ENCODE results near the gene HTRA2.
A peak's percentile ranks its signal among the peaks of the same experiment; 100 is the strongest.
"Not testable (repeated sequence)": the region's sequence is repeated elsewhere in the genome, so short reads cannot be mapped to it uniquely, and the experiment has no call there.

The HTRA2 gene

GRCh38 chr2:74542978-74543377, 13.2 kb downstream of the HTRA2 start:
- DNase-seq = no peak

GRCh38 chr2:74544634-74545033, 14.9 kb downstream of the HTRA2 start:
- no peak for DNase-seq

- no peak for DNase-seq
Measured at GRCh38 chr2:74546004-74546403, 16.3 kb downstream of the HTRA2 start.

DNA sequence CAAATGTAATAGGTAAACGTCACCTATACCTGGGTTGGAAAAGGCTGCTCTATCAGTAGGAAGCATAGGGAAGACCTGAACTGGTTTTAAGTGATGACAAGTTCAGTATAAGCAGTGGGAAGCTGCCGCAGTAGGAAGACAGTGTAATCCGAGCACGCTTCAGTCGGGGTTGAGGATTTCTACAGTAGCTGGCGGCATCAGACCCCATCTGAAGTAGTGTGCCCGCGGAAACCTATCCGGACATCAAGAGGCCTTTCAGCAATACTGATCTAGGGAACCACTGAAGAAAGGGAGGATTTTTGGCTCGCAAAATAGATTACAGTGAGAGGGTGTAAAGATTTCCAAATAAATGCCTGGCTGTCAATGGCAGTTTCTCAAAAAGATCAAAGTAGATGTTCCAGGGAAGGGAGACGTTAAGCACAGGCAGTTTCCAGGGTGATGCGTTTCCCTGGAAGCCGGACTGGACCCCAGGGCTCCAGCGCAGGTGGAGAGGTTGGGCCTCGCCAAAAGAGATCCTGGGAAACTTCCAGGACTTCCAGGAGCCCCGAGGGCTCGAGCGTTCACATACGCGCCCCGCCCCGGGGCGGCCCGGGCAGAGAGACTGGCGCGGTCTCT, 18.7 kb downstream of the HTRA2 start:
- DNase-seq = no peak

- peak; percentile 72 to 93 (median 85) for DNase-seq
Measured at GRCh38 chr2:74548900-74549826, 19.4 kb downstream of the HTRA2 start.

DNA sequence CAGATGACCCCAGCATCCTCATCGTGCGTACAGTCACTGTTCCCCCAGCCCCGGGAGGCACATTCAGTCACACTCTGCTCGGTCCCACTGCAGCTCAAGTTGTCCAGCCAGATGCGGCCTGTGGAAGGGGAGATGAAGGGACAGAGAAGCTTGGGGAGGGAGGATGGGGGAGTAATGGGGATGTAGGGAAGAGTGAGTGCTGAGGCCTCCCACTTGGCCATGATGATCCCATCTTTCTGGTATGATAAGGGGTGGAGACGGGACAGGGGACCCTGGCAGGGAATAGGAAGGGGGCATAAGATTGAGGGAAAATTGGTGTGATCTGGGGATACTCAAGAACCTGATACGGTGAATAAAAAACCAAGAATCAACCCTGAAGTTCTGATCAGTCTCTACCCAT, 20.5 kb downstream of the HTRA2 start:
- DNase-seq = no peak

- no peak for DNase-seq
Measured at GRCh38 chr2:74551530-74551929, 21.8 kb downstream of the HTRA2 start.

DNA sequence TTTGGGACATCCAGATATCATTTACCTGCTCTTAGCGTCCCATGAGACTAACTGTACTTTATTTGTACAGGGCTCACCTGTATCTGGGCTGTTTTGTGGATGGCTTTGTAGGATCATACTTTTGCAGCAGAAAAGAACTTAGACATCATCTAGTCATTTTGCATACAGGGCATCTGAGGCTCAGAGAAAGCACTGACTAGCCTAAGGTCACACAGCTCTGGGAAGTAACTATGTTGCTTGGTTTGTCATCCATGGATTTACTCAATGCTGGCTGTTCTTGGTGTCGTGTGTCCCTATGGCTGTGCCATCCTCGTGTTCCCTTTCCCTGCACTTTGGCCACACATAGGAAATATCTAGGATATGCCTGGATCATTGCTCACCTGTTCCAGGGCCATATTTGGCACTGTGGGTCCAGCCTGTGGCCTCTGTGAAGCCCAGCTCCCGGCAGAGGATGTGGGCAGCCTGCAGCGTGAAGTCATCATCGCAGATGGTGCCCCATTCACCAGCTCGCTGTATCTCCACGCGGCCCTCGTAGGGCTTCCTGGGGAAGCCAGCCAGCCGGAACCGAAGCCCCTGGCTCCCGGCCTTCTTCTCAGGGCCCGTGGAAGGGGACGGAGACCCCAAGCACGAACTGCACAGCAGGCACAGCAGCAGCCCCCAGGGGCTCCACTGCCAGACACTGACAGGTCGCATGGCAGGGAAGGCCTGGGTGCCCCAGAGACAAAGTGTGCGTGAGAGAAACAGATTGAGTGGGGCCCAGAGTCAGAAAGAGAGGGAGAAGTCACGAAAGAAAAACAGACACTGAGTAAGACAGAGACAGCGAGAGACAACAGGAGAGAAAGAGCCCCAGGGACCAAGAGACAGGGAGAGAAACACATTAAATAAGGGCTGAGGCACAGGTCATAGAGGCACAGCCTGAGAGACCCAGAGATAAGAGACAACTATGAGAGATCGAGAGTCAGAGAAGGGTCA, 22.5 kb downstream of the HTRA2 start:
- DNase-seq = no peak

GRCh38 chr2:74552914-74553811, 23.4 kb downstream of the HTRA2 start:
- no peak for DNase-seq

GRCh38 chr2:74553892-74554819, 24.4 kb downstream of the HTRA2 start, which contains the start of the genes DOK1 and LOXL3:
TSS of gene DOK1 (plus strand) at chr2:74554720. CDS start at chr2:74554755, 35 bp downstream.
TSS of gene LOXL3 (minus strand) at chr2:74553942. CDS start at chr2:74552634, 1,308 bp downstream.
- peak; percentile 88 to 96 (median 92) for DNase-seq

GRCh38 chr2:74554820-74555531, 25.2 kb downstream of the HTRA2 start:
- DNase-seq = peak; percentile 39 to 73 (median 57)

GRCh38 chr2:74555610-74556103, 25.9 kb downstream of the HTRA2 start:
- peak; percentile 64 to 86 (median 83) for DNase-seq

GRCh38 chr2:74556159-74556558, 26.4 kb downstream of the HTRA2 start:
- peak in 1 of 4 experiments; percentile 27 for DNase-seq

DNA sequence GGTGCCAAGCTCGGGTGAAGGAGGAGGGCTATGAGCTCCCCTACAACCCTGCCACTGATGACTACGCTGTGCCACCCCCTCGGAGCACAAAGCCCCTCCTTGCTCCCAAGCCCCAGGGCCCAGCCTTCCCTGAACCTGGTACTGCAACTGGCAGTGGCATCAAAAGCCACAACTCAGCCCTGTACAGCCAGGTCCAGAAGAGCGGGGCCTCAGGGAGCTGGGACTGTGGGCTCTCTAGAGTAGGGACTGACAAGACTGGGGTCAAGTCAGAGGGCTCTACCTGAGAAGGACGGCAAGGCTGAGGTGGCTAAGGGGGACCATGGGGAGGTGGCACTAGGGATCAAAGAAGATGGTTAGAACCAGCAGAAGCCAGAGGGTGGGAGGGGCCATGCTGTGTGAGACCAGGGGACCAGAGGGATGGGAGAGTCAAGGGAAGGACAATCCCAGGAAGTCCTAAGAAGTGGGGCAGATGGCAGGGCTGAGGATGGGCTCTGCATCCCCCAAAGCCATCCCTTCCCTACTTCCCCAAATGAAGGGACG, 27.2 kb downstream of the HTRA2 start:
- no peak for DNase-seq

DNA sequence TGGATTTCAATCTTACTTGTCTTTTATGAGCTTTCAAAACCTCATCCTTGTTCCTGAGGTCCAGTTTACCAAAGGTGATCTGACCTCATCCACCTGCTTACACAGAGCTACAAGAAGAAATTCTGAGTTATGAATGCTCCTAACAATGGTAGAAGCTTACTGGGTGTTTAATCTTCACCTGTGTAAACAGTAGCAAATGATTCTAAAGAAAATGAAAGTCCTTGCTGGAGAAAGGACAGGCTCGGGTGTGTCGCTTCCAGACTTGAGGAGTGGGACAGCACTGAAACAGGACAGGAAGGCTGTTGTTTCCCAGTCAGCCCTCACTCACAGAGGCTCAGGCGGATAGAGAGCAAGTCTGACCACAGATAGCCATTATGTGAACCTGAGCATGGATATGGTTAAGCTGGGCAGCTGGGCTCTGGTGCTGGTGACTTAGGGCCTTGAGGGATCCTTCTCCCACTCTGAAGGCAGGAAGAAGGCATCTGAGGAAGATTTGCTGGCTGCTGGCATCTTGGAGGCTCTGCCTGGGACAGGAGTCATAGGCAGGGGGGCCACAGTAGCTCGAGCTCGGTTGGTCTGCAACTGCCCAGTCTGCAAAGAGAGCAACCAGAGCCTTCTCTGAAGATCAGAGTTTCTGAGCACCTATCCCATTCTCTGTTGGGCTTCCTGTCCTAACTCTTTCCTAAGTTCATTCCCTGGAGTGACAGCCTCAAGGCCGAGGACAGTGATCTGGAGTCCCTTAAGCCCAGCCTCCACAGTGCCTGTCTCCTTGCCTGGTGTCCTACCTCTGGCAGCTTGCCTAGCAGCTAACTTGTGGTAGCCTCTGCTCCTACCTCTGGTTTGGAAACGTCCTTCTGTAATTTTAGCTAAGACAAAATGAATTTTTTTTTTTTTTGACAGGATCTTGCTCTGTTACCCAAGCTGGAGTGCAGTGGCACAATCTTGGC, 28.8 kb downstream of the HTRA2 start:
- no peak for DNase-seq

DNA sequence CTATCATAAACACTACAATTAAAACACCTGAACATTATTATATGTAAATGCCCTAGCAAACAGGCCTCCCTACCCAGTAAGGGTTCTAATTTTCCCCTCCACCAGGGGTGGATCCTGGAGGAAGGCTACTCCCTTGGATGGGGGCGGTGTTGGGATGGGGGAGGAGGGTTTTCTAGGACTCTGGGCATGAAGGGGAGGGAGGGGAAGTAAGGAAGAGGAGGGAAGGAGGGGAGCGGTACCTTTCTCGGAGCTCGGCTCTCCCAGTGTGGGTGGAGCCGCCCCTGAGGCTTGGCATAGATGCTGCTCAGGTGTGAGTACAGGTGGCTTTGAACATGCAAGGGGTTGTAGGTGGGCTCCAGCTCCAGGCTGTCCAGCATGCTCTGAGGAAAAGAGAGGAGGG, 30.2 kb downstream of the HTRA2 start:
- DNase-seq = no peak

DNA sequence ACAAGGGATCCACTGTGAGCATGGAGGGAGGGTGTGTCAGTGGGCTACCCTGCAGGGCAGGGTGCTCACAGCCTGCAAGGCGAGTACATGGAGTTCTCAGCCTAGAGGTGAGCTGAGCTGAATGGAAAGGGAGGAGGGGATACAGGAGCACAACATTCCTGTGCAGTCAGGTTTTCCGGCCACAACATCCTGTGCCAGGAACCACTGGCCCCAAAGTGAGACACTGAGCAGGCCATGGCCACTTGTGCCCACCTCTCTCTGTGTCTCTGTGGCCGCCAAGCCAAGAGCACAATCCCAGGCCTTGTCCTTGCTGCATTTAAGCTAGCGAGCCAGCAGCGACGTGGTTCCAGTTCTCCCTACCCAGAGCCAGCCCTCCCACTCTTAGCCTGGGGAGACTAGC, 30.9 kb downstream of the HTRA2 start:
- DNase-seq = peak in 1 of 4 experiments; percentile 25

GRCh38 chr2:74561022-74561421, 31.3 kb downstream of the HTRA2 start:
- not testable (repeated sequence) for DNase-seq
